Subcutaneous abdominal adipose tissue (tissue), 5 donors: Measurements from ENCODE around the gene SOX2.

Experiments
- H3K27ac ChIP-seq: one replicate; pipeline ENCODE4 v1.7.0; 2013; ENCODE audit warnings: low read depth, mild to moderate bottlenecking, inconsistent platforms, low read length, moderate library complexity
- H3K27me3 ChIP-seq, 5 donors: one replicate each; pipeline ENCODE4 v1.7.0; 2013; ENCODE audit warnings: low read length in 5 of 5, inconsistent platforms in 1 of 5; ENCODE audit not compliant: control insufficient read depth in 5 of 5, insufficient read depth in 4 of 5
- H3K36me3 ChIP-seq, 5 donors: one replicate each; pipeline ENCODE4 v1.7.0; 2013; ENCODE audit warnings: low read length in 5 of 5; ENCODE audit not compliant: control insufficient read depth in 5 of 5, insufficient read depth in 5 of 5
- H3K4me1 ChIP-seq, 5 donors: one replicate each; pipeline ENCODE4 v1.7.0; 2013; ENCODE audit warnings: low read length in 5 of 5, mild to moderate bottlenecking in 3 of 5, moderate library complexity in 1 of 5; ENCODE audit not compliant: control insufficient read depth in 5 of 5, insufficient read depth in 5 of 5
- H3K4me3 ChIP-seq, 5 donors: one replicate each; pipeline ENCODE4 v1.7.0; 2013; ENCODE audit warnings: low read length in 5 of 5, low read depth in 1 of 5
- H3K9ac ChIP-seq, 5 donors: one replicate each; pipeline ENCODE4 v1.7.0; 2013; ENCODE audit warnings: low read length in 5 of 5, mild to moderate bottlenecking in 4 of 5, moderate library complexity in 3 of 5
- H3K9me3 ChIP-seq, 5 donors: one replicate each; pipeline ENCODE4 v1.7.0; 2013; ENCODE audit warnings: low read length in 5 of 5; ENCODE audit not compliant: control insufficient read depth in 5 of 5
- donor health status: healthy.
- donor health status: healthy.
- donor health status: healthy.
- donor health status: healthy.
- donor health status: healthy.

The SOX2 gene

DNA sequence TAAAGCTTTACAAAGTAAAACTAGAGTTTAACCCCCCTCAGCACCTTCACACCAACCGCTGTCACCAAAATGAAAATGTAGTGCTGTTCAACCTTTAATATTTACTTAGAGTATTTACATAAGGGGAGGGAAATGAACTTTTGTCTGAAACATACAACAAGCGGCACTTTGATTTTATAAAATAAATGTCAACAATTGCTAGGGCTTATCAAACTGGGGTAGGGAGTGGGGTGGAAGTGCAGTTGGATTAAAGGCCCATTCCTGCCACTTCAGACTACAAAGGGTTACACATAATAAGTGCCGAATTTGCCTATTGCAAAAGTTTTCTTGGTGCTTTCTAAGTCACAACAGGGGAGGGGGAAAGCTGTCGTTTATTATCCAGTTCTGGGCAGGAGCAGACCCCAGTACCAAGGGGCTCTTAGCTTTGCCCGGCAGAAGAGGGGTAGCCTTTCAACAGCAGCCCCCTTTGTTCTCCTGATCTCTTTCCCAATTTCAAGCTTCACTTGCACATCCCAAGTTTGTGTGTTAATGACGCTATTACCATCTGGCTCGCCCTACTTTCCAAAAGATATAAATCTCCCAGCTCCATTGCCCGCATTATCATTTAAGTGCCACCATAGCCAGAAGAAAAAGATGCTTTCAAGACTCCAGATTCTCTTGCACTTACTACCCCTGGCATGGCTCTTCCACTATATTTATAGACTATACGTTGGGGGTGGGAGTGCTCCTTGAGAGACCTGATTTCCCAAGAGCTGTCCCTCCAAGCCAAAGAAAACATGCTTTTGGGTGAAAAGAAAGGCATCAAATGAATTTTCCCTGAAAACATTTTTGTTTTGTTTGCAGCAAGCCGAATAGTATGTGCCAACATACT is 17.0 kb downstream of the SOX2 start:
- Histone ChIP-seq H3K36me3 (no peaks in the 10 kb centered on the region), H3K9ac (no peak overlapping the region), H3K9me3 (peaks cover 0 to 5% (median 0%) of the 10 kb centered on the region in 5 donors), H3K4me3 (no peak overlapping the region), H3K4me1 (peaks cover 0 to 18% (median 16%) of the 10 kb centered on the region in 5 donors), H3K27me3 (peaks cover 56 to 82% (median 62%) of the 10 kb centered on the region in 5 donors), H3K27ac (no peak overlapping the region)

DNA sequence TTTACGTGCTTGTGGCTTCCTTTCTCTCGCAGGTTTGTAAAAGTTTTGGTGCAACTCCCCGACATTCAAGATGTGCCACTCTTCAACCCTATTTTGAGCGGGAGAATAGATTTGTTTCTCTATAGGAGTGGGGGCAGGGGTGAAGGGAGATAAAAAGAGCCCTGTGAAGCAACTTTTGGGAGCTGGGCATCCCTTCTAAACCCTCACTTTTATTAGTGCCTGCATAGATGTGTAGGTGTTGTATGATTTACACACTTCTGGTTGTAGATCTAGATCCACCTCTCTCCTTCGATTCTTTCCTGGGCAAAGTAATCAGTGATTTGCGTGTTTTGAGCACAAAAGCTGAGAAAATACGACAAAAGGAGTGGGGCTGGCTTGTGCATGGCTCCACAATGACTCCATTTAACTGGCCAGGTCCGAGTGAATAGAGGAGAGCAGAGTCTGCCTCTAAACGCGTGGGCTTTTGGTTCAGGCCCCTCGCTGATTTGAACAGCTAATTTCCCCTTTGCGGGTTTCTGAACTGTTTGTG is 17.7 kb downstream of the SOX2 start:
- no peaks in the 10 kb centered on the region for H3K9me3 ChIP-seq
- H3K9ac ChIP-seq, result no peak overlapping the region
- peaks cover 49 to 75% (median 56%) of the 10 kb centered on the region in 5 donors for H3K27me3 ChIP-seq
- H3K36me3 ChIP-seq, result no peaks in the 10 kb centered on the region
- no peak overlapping the region for H3K4me3 ChIP-seq
- no peak overlapping the region for H3K27ac ChIP-seq
- H3K4me1 ChIP-seq, result peaks cover 0 to 18% (median 16%) of the 10 kb centered on the region in 5 donors

DNA sequence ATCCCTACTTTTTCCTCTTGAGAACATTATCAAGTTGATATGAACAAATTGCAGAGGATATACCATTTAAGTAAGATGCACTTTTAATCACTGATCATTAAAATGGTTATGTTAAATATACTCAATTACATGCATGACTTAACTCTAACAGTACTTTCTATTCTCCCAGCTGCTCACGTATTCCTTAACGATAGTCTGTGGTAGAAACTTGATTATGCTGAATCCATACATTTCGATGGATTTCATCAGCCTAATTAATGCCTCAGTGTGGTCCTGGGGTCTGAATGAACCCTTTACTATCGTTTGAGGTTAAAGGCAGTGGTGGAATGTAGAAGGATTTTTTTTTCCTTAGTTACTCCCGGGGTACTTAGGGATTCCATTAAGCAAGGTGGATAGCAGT is 18.6 kb downstream of the SOX2 start:
- peaks cover 42 to 70% (median 46%) of the 10 kb centered on the region in 5 donors for H3K27me3 ChIP-seq

DNA sequence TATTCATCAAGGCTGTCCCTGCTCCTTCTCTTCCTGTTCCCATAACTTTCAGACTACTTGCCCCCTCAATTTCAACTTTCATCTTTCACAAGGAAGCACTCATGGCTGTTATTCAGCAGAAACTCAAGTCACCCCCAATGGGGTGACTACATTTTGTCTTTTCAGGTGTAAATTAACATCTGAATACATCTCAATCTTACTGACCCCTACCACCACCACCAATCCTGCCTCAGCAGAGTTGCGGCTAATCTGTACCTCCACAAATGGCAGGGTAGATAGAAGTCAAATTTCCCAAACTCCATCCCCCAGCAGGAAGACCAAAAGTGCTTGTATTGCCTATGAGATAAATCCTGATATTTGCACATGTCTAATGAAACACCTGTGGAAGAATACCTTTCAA is 19.2 kb downstream of the SOX2 start:
- Histone ChIP-seq H3K9ac (no peak overlapping the region), H3K4me1 (peaks cover 0 to 18% (median 16%) of the 10 kb centered on the region in 5 donors), H3K27ac (no peak overlapping the region), H3K9me3 (no peaks in the 10 kb centered on the region), H3K4me3 (no peak overlapping the region), H3K27me3 (peaks cover 42 to 67% (median 43%) of the 10 kb centered on the region in 5 donors), H3K36me3 (no peaks in the 10 kb centered on the region)

More for the DNA sequence above, 18.6 kb downstream of the SOX2 start:
- Histone ChIP-seq H3K36me3 (no peaks in the 10 kb centered on the region), H3K4me3 (no peak overlapping the region), H3K27ac (no peak overlapping the region), H3K4me1 (peaks cover 0 to 18% (median 16%) of the 10 kb centered on the region in 5 donors), H3K9ac (no peak overlapping the region), H3K9me3 (no peaks in the 10 kb centered on the region)

DNA sequence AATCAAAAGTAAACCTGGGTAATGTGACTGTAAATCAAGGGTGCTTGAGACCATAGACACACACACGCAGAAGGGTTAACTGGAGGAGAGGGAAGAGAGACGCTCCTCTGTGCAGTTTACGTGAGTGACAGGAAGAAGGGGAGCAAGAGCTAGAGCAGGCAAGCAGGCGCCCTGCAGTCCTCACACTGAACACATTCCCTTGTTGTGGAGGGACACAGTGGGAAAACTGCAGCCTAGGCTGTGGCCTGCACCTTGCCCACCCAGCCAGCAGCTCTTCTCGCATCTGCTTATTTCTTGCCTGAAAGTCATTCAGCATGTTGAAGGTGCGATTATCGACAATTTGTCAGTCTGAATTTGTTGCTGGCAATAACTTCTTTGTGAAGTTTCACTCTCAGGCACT is 24.2 kb downstream of the SOX2 start:
- no peak overlapping the region for H3K9ac ChIP-seq
- H3K36me3 ChIP-seq, result no peaks in the 10 kb centered on the region
- H3K27me3 ChIP-seq, result peaks cover under 1 to 28% (median 6%) of the 10 kb centered on the region in 5 donors
- H3K4me3 ChIP-seq, result no peak overlapping the region
- H3K27ac ChIP-seq, result no peak overlapping the region
- H3K9me3 ChIP-seq, result no peaks in the 10 kb centered on the region
- H3K4me1 ChIP-seq, result no peaks in the 10 kb centered on the region

DNA sequence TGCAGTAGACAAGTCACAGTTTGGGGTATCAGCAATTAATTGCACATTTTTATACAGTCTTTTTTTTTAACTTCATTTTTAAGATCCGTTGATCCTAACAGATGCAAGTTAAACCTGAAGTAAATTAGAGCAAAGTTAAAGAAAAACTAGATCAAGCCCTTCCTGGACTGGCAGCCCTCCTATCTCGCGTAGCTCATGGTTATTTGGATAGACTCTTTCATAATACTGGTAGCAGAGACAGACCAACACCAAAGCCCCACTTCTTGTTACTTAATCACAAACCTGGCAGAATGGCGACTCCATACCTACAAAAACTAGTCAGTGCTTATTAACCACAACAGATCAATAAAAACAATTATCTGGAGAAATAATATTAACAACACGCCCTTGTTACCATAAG is 26.8 kb downstream of the SOX2 start:
- H3K27ac ChIP-seq, result no peak overlapping the region
- H3K4me3 ChIP-seq, result no peak overlapping the region
- H3K27me3 ChIP-seq, result peaks cover 0 to 21% (median 2%) of the 10 kb centered on the region in 5 donors
- H3K9me3 ChIP-seq, result no peaks in the 10 kb centered on the region
- H3K9ac ChIP-seq, result no peak overlapping the region
- H3K36me3 ChIP-seq, result no peaks in the 10 kb centered on the region
- no peaks in the 10 kb centered on the region for H3K4me1 ChIP-seq

DNA sequence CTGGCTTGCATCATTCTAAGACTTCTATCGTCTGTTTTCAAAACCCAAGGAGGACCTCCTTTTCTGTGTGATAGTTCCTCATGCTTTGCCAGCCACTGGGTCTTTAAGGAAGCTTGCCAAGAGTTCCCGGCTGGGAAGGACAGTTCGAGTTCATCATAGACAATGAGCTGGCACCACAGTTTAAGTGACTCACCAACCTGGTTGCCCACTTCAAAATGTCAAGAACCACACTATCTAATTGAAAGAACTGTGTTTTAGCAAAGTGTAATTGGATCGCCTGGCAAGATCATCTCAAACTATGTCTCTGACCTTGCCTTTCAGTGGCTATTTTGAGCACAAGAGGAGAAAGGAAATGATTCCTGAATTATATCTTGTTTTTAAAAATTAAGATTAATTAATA is 27.9 kb downstream of the SOX2 start:
- Histone ChIP-seq H3K36me3 (no peaks in the 10 kb centered on the region), H3K27ac (no peak overlapping the region), H3K27me3 (peaks cover 0 to 21% (median 2%) of the 10 kb centered on the region in 5 donors), H3K4me3 (no peak overlapping the region), H3K9ac (no peak overlapping the region), H3K9me3 (no peaks in the 10 kb centered on the region), H3K4me1 (no peaks in the 10 kb centered on the region)

DNA sequence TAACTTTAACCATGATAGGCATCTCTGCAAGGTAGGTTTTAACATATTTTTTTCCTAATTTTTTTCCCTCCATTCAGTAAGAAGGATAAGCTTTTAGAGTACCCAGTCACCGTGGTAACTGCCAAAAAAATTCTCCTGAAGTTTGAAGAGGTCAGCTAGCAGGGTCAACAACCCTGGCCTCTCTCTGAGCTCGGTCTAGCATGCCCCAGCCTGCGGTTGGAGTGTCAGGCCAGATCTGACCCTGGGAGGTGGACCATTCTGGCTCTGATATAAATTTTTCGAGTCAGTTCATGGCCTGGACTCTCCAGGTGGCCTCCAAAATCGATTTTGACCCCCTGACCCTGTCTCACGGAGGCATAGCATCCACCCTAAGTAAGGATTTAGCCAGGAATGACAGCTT is 29.7 kb downstream of the SOX2 start:
- no peaks in the 10 kb centered on the region for H3K4me1 ChIP-seq
- no peaks in the 10 kb centered on the region for H3K9me3 ChIP-seq
- H3K27ac ChIP-seq, result no peak overlapping the region
- H3K4me3 ChIP-seq, result no peak overlapping the region
- H3K9ac ChIP-seq, result no peak overlapping the region
- H3K27me3 ChIP-seq, result peaks cover 0 to 9% (median 0%) of the 10 kb centered on the region in 5 donors
- H3K36me3 ChIP-seq, result no peaks in the 10 kb centered on the region

DNA sequence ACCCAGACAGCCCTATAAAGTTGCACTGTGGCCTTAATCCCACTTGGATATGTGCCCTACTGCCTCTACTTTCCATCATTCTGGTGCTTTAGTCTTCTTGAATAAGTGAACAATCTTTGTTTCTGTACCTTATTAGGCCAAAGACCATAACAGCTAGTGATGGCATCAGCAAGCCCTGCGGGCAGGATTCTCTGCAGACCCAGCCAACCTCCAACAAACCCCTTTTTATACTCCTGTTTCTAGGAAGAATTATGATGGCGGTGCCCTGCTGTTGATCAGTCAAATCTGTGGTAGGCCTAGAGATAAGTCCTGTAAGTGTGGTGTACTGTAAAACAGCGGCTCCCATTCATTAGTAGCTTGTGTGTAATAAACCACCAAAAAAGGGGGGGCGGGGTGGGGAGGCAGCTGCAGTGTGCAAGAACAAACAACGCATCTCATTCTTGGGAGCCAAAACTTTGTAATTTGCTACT is 40.5 kb downstream of the SOX2 start:
- peaks cover 0 to 12% (median 3%) of the 10 kb centered on the region in 5 donors for H3K27me3 ChIP-seq
- no peak overlapping the region for H3K4me3 ChIP-seq
- H3K36me3 ChIP-seq, result no peaks in the 10 kb centered on the region
- H3K9me3 ChIP-seq, result no peaks in the 10 kb centered on the region
- no peaks in the 10 kb centered on the region for H3K4me1 ChIP-seq
- H3K9ac ChIP-seq, result no peak overlapping the region
- H3K27ac ChIP-seq, result no peak overlapping the region

DNA sequence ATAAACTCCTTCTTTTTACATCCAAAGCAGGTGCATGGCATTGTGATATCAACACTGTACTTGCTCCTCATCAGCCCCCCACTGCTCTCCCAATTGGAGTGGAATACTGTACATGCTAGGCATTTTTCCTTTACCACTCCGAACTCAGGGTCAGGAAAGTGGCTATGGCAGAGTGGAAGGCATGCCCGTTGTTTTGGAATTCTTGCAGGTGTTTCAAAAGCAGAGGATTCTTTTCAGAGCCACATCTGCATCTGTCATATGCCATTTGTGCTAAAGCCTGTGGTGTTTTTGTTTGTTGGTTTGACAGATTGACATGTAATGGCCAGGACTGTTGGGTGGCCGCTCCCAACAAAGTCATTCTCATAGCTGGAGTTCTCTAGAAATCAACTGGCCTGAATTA is 41.7 kb downstream of the SOX2 start:
- Histone ChIP-seq H3K4me1 (no peaks in the 10 kb centered on the region), H3K27me3 (peaks cover 0 to 12% (median 3%) of the 10 kb centered on the region in 5 donors), H3K9ac (no peak overlapping the region), H3K27ac (no peak overlapping the region), H3K36me3 (no peaks in the 10 kb centered on the region), H3K9me3 (no peaks in the 10 kb centered on the region), H3K4me3 (no peak overlapping the region)
